HCT116 (cell line): ENCODE results near the gene CD320.
"Not testable (repeated sequence)": the region's sequence is repeated elsewhere in the genome, so short reads cannot be mapped to it uniquely, and the experiment has no call there.

Source experiments
- ATF3 ChIP-seq: IDR thresholded peaks from 2 replicates; pipeline ENCODE4 v1.6.1; 2012
- CEBPB ChIP-seq: IDR thresholded peaks from 2 replicates; pipeline ENCODE4 v1.6.1; 2012; ENCODE audit warnings: low read depth
- CTCF ChIP-seq, 3 experiments: fragments of 200-600 bp in 1 of 3; sonication (generic) in 1 of 3; IDR thresholded peaks in 2 of 3; conservative IDR thresholded peaks in 1 of 3; 2 replicates each; pipeline ENCODE4 v1.5.1; 2012 to 2017; ENCODE audit warnings: low read depth in 2 of 3, low read length in 2 of 3, antibody characterized with exemption in 1 of 3, borderline replicate concordance in 1 of 3, control low read depth in 1 of 3, mild to moderate bottlenecking in 1 of 3, mixed read lengths in 1 of 3, mixed run types in 1 of 3, moderate library complexity in 1 of 3; ENCODE audit not compliant: insufficient read depth in 1 of 3
- EZH2 ChIP-seq: fragments of 200-600 bp; sonication (generic); IDR thresholded peaks from 2 replicates; pipeline ENCODE4 v1.6.1; 2017; ENCODE audit warnings: antibody characterized with exemption, mixed run types
- EZH2phosphoT487 ChIP-seq: fragments of 200-600 bp; IDR thresholded peaks from 2 replicates; pipeline ENCODE4 v1.6.1; 2018; ENCODE audit warnings: antibody characterized with exemption, borderline replicate concordance
- FOSL1 ChIP-seq: IDR thresholded peaks from 2 replicates; pipeline ENCODE4 v1.6.1; 2012; ENCODE audit warnings: low read depth
- MAX ChIP-seq: IDR thresholded peaks from 2 replicates; pipeline ENCODE4 v1.6.1; 2012
- POLR2A ChIP-seq: IDR thresholded peaks from 2 replicates; pipeline ENCODE4 v1.7.0; 2011; ENCODE audit warnings: borderline replicate concordance; ENCODE audit not compliant: insufficient read depth, insufficient read length; ENCODE audit errors: extremely low read depth
- POLR2AphosphoS5 ChIP-seq: IDR thresholded peaks from 2 replicates; pipeline ENCODE4 v1.6.1; 2011; ENCODE audit warnings: mild to moderate bottlenecking, low read depth, low read length, moderate library complexity
- RAD21 ChIP-seq: IDR thresholded peaks from 2 replicates; pipeline ENCODE4 v1.6.1; 2012; ENCODE audit warnings: low read depth, mild to moderate bottlenecking
- ZNF274 ChIP-seq: fragments of 200-500 bp; sonication (Bioruptor generic); IDR thresholded peaks from 2 replicates; pipeline ENCODE4 v1.6.1; 2014; ENCODE audit warnings: mild to moderate bottlenecking, low read depth, low read length, inconsistent platforms

- TF ChIP-seq CTCF (IDR thresholded peaks at IDR 0.05 in 2 of 3, conservative IDR thresholded peaks at IDR 0.05 in 1 of 3; ENCODE audit: borderline replicate concordance in 1 of 3, insufficient read depth in 1 of 3, low read depth in 2 of 3, low read length in 2 of 3); RAD21; MAX; ATF3; EZH2; POLR2AphosphoS5; FOSL1; POLR2A; CEBPB; ZNF274; EZH2phosphoT487: not testable (repeated sequence)
Observed at GRCh38 chr19:8291337-8291736, 16.8 kb downstream of the CD320 start.
